Activated naive CD8-positive, alpha-beta T cell (primary cell): ENCODE measurements around the gene ABAT.

Experiments
- H3K27ac Mint-ChIP-seq: one replicate; pipeline ENCODE4 v1.8.0; 2021; ENCODE audit warnings: mixed read lengths
- H3K27me3 Mint-ChIP-seq: one replicate; pipeline ENCODE4 v1.8.0; 2021; ENCODE audit warnings: mixed read lengths
- H3K36me3 Mint-ChIP-seq: one replicate; pipeline ENCODE4 v1.8.0; 2021; ENCODE audit warnings: mixed read lengths
- H3K4me1 Mint-ChIP-seq: one replicate; pipeline ENCODE4 v1.8.0; 2021; ENCODE audit warnings: low read depth, mixed read lengths
- H3K4me3 Mint-ChIP-seq: one replicate; pipeline ENCODE4 v1.8.0; 2021; ENCODE audit warnings: mild to moderate bottlenecking, mixed read lengths
- H3K9me3 Mint-ChIP-seq: one replicate; pipeline ENCODE4 v1.8.0; 2021; ENCODE audit warnings: low read depth, mixed read lengths

The ABAT gene

DNA sequence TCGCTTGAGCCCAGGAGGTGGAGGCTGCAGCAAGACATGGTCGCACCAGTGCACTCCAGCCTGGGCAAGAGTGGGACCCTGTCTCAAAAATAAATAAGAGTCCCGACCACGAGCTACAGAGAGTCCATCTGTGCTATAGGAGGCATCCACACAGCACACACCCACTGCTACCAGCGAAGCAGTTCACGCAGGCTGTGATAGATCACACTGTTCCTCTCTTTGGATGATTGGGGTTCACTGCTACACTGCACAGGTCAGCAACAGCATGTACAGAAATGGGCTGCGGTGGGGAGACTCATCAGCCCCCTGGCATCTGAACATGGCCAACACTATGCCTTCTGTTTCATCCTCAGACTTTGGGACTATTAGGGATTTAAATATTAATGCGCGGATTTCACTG is 157.0 kb downstream of the ABAT start:
- no peak overlapping the region for H3K4me3 Mint-ChIP-seq
- H3K27me3 Mint-ChIP-seq = no peaks in the 10 kb centered on the region
- peaks cover 7% of the 10 kb centered on the region for H3K4me1 Mint-ChIP-seq
- H3K9me3 Mint-ChIP-seq = no peaks in the 10 kb centered on the region
- H3K27ac Mint-ChIP-seq = no peak overlapping the region
- peaks cover 5% of the 10 kb centered on the region for H3K36me3 Mint-ChIP-seq

DNA sequence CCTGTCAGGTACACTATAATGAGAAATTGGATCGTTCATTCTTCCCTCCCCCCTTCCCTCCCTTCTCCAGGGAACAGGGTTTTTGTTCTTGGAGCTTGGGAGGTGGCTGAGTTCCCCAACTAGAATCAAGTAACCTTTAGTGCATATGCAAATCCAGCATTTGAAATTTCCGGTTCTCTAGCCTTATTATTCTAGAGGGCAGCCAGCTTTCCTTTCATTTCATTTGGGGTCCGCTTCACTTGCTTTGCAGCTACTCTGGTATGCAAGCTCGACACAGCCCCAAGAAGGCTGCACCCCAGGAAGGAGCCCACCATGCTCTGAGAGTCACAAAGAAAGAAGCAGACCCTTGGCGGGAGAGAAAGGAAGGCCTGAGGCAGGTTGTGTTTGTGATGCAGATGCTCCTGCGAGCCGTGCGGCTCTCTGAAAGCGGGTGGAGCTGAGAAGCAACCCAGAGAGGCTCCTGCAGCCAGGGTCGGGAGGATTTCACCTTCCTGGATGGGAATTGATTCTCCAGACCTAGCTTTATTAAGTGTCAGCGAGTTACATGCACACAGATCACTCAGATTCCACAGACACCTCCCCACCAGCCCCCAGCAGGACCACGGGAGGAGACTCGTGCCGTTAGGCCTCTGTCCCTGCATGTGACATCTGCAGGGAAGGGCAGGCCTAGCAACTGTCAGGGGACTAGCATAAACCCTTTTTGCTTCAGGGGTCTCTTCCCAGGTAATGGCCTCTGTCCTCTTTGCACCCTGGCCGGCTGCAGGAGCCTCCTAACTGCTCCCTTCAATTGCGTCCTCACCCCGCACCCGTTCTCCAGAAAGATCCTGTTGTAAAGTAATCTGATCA is 157.7 kb downstream of the ABAT start:
- Mint-ChIP-seq H3K36me3 (peaks cover 5% of the 10 kb centered on the region), H3K4me1 (peaks cover 7% of the 10 kb centered on the region), H3K4me3 (no peak overlapping the region), H3K9me3 (no peaks in the 10 kb centered on the region), H3K27ac (no peak overlapping the region), H3K27me3 (no peaks in the 10 kb centered on the region)

DNA sequence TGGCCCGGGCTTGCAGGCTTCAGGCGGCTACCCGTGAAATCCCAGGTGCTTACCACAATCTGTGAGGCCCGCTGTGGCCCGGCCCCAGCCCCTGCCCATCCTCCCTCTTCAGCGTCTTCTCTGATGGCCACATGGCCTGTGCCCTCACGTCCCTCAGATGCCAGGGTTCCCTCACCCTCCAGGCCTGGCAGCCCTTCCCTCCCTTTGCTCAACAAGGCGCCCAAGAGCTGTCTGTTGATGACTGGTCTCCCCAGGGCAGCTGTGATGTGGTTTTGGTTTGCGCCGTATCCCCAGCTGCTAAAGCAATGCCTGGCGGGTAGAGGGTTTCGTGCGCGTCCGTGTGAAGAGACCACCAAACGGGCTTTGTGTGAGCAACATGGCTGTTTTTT is 158.3 kb downstream of the ABAT start:
- Mint-ChIP-seq H3K4me3 (no peak overlapping the region), H3K4me1 (peaks cover 7% of the 10 kb centered on the region), H3K27ac (no peak overlapping the region), H3K36me3 (peaks cover 5% of the 10 kb centered on the region), H3K9me3 (no peaks in the 10 kb centered on the region), H3K27me3 (no peaks in the 10 kb centered on the region)
